T-helper 1 cell treated with Interleukin-12 subunit alpha and Interleukin-12 subunit beta and Interleukin-4 antibody, amounts not matched to agents 30 μg/mL and 1 μg/mL, for 36 hours (primary cell): ENCODE data around the gene CLDN1.
"Not testable (repeated sequence)": the region's sequence is repeated elsewhere in the genome, so short reads cannot be mapped to it uniquely, and the experiment has no call there.

Experiments used
- H3K27ac Mint-ChIP-seq: one replicate; pipeline ENCODE4 v1.8.0; 2021; ENCODE audit warnings: mild to moderate bottlenecking, mixed read lengths
- H3K27me3 Mint-ChIP-seq: one replicate; pipeline ENCODE4 v1.8.0; 2021; ENCODE audit warnings: low read depth, mixed read lengths
- H3K36me3 Mint-ChIP-seq: one replicate; pipeline ENCODE4 v1.8.0; 2021; ENCODE audit warnings: low read depth, mixed read lengths
- H3K4me1 Mint-ChIP-seq: one replicate; pipeline ENCODE4 v1.8.0; 2021; ENCODE audit warnings: low read depth, mixed read lengths
- H3K4me3 Mint-ChIP-seq: one replicate; pipeline ENCODE4 v1.8.0; 2021; ENCODE audit warnings: mild to moderate bottlenecking, moderate library complexity, mixed read lengths
- H3K9me3 Mint-ChIP-seq: one replicate; pipeline ENCODE4 v1.8.0; 2021; ENCODE audit warnings: mixed read lengths

CLDN1 gene

DNA sequence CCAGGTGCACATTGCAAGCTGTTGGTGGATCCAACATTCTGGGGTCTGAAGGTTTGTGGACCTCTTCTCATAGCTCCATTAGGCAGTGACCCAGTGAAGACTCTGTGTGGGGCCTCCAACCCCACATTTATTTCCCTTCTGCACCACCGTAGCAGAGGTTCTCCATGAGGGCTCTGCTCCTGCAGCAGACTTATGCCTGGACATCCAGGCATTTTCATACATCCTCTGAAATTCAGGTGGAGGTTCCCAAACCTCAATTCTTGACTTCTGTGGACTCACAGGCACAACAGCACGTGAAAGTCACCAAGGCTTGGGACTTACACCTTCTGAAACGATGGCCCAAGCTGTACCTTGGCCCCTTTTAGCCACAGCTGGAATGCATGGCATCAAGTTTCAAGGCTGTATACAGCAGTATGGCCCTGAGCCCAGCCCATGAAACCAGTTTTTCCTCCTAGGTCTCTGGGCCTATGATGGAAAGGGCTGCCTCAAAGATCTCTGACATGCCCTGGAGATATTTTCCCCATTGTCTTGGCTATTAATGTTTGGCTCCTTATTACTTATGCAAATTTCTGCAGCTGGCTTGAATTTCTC, 30.2 kb downstream of the CLDN1 start:
- H3K36me3 Mint-ChIP-seq, result no peaks in the 10 kb centered on the region
- H3K27me3 Mint-ChIP-seq, result no peaks in the 10 kb centered on the region
- H3K4me3 Mint-ChIP-seq, result no peak overlapping the region
- peaks cover 19% of the 10 kb centered on the region for H3K9me3 Mint-ChIP-seq
- no peaks in the 10 kb centered on the region for H3K4me1 Mint-ChIP-seq
- no peak overlapping the region for H3K27ac Mint-ChIP-seq

DNA sequence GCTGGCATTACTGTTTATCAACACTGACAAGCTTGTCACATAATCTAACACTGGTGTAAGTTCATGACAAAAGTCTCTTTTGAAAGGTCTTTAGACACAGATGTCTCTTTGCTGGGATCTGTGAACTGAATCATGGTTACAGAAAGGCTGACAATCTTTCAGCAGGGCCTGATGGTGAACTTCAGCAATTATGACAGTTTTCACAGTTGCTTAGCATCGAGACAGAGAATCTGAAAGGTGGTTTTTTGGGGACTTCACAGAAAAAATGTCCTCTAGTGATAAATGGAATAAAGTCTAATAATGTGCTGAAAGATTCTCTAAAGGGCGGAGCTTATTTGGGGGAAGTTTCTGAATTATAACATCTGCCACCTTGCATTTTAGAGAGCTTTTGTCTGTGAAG, 32.3 kb downstream of the CLDN1 start:
- H3K27ac Mint-ChIP-seq, result no peak overlapping the region

DNA sequence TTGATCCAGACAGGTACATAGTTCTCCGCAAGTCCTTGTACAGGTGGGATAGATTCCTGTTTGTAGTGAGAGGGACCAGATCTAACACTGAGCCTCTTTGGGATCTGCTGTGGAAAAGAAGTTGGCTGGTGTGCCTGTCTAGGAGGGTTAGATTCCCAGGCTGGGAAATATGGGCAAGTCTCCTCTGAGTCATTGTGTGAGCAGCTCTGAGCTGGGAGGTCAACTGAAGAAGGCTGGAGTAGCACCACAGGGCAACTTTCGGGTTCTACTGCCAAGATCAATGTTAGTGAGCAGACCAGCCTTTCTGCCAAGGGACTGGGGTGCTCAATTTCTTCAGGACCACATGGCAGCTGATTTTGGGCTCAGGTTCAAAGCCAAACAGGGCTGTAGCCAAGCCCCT, 33.4 kb downstream of the CLDN1 start:
- Mint-ChIP-seq H3K27me3 (no peaks in the 10 kb centered on the region), H3K9me3 (peaks cover 35% of the 10 kb centered on the region), H3K36me3 (peaks cover 1% of the 10 kb centered on the region), H3K4me1 (no peaks in the 10 kb centered on the region), H3K27ac (no peak overlapping the region), H3K4me3 (no peak overlapping the region)

More for the DNA sequence above, 32.3 kb downstream of the CLDN1 start:
- no peak overlapping the region for H3K4me3 Mint-ChIP-seq
- H3K4me1 Mint-ChIP-seq, result no peaks in the 10 kb centered on the region
- H3K36me3 Mint-ChIP-seq, result peaks cover 1% of the 10 kb centered on the region
- H3K9me3 Mint-ChIP-seq, result peaks cover 29% of the 10 kb centered on the region
- no peaks in the 10 kb centered on the region for H3K27me3 Mint-ChIP-seq

DNA sequence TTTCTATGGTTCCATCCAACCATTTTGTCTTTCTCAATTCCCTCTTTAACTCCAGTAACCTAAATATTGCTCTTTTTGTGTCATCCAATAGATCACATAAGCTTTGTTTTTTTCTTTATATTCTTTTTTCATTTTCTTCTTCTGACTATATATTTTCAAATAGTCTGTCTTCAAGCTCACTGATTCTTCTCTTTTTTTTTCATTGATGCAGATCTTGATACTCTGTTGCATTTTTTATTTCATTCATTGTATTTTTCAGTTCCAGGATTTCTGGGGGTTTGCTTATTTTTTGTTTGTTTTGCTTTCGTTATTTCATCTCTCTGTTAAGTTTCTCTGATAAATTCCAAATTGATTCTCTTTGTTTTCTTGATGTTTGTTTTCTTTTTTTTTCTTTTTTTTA, 36.2 kb downstream of the CLDN1 start:
- Mint-ChIP-seq H3K27ac (no peak overlapping the region), H3K36me3 (peaks cover 1% of the 10 kb centered on the region), H3K9me3 (peaks cover 25% of the 10 kb centered on the region), H3K27me3 (no peaks in the 10 kb centered on the region), H3K4me3 (no peak overlapping the region), H3K4me1 (no peaks in the 10 kb centered on the region)

DNA sequence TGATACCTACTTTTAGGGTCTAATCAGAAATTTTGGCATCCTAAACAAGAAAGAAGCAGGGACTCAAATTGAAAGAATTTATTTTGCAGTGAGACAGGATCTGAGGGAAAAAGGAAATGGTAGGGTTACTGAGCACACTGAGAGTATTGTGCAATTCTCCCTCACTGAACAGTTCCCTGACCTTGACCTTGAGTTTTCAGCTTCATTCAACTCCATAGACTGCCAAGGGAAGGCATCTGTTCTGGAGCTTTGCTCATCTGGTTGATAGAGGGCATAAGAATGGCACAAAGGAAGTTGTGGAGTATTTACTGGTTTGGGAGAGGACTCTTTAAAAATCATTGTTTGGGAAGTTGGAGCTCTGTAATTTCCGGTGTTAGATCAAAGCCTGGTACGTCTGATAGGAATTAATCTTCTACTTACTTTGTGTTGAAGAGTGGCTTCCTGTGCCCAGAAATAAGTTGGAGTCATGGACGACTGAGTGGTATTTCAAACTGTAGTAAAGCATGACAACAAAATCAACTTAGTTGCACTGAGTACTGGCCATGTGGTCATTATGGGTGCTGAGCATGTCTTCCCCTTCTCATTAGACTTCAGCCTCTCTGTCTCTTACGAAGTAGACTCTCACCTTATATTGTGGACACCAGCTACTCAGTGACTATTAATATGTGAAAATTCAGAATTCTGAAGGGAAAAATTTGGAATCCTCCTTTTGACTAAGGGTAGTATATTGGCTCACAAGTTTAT, 40.8 kb downstream of the CLDN1 start:
- Mint-ChIP-seq H3K27me3 (no peaks in the 10 kb centered on the region), H3K36me3 (peaks cover 1% of the 10 kb centered on the region), H3K9me3 (peaks cover 16% of the 10 kb centered on the region), H3K27ac (no peak overlapping the region), H3K4me3 (no peak overlapping the region), H3K4me1 (no peaks in the 10 kb centered on the region)

DNA sequence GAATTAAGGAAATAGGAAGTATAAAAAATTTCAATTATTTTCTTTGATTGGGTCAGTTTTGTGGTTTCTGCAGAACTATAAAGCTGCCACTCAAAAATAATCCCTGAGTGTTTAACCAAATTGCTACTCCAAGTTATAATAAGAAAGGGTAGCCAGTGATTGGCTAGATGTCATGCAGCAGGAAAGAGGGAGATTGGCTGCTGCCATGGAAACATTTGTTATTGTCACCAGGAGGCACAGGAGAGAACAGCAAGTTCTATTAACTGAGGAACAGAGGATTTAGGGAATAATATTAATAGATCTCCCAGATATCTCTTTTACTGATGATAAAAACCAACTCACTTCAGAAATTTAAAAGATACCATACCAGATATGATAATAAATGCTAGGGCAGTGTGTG, 42.6 kb downstream of the CLDN1 start:
- H3K27ac Mint-ChIP-seq, result no peak overlapping the region
- no peaks in the 10 kb centered on the region for H3K4me1 Mint-ChIP-seq
- H3K27me3 Mint-ChIP-seq, result no peaks in the 10 kb centered on the region
- H3K9me3 Mint-ChIP-seq, result peaks cover 4% of the 10 kb centered on the region
- H3K36me3 Mint-ChIP-seq, result no peaks in the 10 kb centered on the region
- H3K4me3 Mint-ChIP-seq, result no peak overlapping the region

DNA sequence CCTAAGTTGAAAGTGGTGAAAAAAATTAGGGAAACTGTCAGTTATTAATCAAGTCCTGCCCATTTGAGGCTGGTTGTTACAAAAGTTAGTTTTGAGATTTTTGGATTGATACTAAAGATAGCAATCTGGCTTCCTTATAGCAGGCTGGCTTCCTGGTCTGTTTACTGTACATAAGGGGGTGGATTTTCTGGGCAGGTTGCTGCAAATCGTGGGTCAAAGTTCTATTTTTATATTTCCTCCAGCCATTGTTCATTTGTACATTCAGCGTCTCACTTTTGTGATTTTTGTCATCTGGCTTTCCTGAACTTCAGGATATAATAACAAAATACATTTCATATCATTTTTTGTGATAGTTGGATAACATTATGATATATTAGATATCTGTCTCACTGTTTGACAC, 49.5 kb downstream of the CLDN1 start:
- Mint-ChIP-seq H3K36me3 (no peaks in the 10 kb centered on the region), H3K4me3 (no peak overlapping the region), H3K27ac (no peak overlapping the region), H3K9me3 (no peaks in the 10 kb centered on the region), H3K27me3 (no peaks in the 10 kb centered on the region), H3K4me1 (no peaks in the 10 kb centered on the region)

DNA sequence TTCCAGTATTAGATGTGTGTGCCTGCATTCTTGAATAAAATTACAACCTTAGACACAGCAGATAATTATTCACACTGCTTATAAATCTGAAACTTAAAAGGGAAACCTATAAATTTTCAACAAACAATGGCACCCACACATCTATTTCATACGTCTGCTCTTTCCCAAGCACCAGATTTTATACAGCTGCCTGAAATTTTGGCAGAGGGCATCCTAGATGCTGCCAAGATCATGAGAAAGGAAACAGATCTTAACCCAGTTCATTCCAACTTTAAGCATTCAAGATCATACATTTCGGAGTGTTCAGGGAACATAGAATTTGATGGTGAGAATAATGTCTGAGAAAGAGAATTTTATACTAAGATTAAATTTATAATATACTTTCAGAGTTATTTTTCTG, 53.1 kb downstream of the CLDN1 start:
- Mint-ChIP-seq H3K9me3 (no peaks in the 10 kb centered on the region), H3K27ac (no peak overlapping the region), H3K27me3 (no peaks in the 10 kb centered on the region), H3K36me3 (no peaks in the 10 kb centered on the region), H3K4me3 (no peak overlapping the region), H3K4me1 (no peaks in the 10 kb centered on the region)

DNA sequence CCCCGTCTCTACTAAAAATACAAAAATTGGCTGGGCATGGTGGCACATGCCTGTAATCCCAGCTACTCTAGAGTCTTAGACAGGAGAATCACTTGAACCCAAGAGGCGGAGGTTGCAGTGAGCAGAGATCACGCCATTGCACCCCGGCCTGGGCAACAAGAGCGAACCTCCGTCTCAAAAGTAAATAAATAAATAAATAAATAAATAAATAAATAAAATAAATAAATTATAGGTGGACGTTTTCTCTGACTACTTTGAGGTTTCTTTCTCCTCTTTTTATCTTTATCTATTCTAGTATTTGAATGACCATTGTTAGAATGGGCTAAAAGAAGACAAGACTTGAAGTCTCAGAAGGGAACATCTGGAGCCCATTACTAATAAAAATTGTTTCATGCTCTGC, 54.8 kb downstream of the CLDN1 start:
- not testable (repeated sequence) for H3K27ac Mint-ChIP-seq, H3K4me3 Mint-ChIP-seq

DNA sequence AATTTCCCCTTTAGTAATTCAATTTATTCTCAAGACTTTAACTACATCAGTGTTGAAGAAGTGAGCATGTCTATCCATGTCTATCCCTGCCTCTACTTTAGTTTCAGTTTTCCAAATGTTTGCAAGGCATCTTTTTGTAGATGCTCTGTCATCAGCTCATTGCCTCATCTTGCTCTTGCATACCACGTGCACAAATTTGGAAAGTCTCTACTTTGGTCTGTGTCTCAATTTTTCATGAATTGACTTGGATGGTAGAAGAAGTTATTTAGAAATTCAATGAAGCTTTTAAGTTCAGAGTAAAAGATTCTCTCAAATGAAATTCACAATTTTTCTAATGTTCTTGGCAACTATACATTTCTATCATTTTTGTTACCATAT, 55.3 kb downstream of the CLDN1 start:
- Mint-ChIP-seq H3K9me3 (no peaks in the 10 kb centered on the region), H3K36me3 (no peaks in the 10 kb centered on the region), H3K27me3 (no peaks in the 10 kb centered on the region), H3K4me1 (no peaks in the 10 kb centered on the region), H3K4me3 (no peak overlapping the region), H3K27ac (no peak overlapping the region)

More for the DNA sequence above, 54.8 kb downstream of the CLDN1 start:
- H3K9me3 Mint-ChIP-seq, H3K27me3 Mint-ChIP-seq, H3K4me1 Mint-ChIP-seq, H3K36me3 Mint-ChIP-seq: not testable (repeated sequence)

DNA sequence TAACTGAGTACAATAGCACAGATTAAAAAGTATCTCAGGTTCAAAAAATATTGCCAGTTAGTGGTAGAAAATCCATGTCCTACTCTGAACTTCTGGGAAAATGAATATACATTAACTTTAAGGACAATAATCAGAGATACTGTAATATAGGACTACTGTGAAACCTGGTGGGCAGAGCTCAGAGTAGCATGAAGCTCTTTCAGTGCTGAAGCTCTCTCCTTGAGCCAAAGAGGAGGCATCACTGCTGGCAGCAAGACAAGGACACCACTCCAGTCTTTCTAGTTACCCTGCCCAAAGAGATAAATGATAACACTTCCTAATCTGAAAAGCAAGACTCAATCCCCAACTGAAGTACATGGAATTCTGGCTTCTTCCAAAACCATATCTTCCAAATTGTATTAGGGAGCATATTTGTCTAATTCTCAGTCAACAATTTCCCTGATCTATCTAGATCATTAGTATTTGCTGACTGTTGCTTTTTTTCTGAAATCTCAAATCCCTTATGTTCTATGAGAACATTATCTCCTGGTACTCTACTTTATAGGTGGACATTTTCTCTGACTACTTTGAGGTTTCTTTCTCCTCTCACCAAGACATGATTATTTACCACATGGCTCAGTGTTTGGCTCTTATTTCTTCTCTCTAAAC, 55.9 kb downstream of the CLDN1 start:
- Mint-ChIP-seq H3K27ac (no peak overlapping the region), H3K9me3 (no peaks in the 10 kb centered on the region), H3K4me1 (no peaks in the 10 kb centered on the region), H3K27me3 (no peaks in the 10 kb centered on the region), H3K36me3 (no peaks in the 10 kb centered on the region), H3K4me3 (no peak overlapping the region)

DNA sequence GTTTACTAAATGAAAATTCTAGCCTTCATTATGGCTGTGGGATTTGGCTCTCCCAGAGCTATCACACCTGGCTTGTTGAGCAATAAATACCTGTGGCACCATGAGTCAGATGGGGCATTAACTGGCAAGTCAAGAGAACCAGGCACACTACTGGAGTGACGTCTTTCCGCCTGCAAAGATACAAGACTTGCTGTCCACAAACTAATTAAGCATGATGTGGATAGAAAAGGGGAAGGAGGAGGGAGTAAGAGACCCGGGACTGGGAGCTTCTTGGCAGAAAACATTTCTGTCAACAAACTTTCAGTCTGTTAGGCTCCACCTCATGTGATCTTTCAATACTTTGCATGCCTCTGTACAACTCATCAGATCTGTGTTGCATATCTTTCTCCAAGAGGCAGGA, 56.5 kb downstream of the CLDN1 start:
- H3K4me1 Mint-ChIP-seq, result no peaks in the 10 kb centered on the region
- H3K27ac Mint-ChIP-seq, result no peak overlapping the region
- no peaks in the 10 kb centered on the region for H3K27me3 Mint-ChIP-seq
- no peaks in the 10 kb centered on the region for H3K9me3 Mint-ChIP-seq
- H3K4me3 Mint-ChIP-seq, result no peak overlapping the region
- H3K36me3 Mint-ChIP-seq, result no peaks in the 10 kb centered on the region

DNA sequence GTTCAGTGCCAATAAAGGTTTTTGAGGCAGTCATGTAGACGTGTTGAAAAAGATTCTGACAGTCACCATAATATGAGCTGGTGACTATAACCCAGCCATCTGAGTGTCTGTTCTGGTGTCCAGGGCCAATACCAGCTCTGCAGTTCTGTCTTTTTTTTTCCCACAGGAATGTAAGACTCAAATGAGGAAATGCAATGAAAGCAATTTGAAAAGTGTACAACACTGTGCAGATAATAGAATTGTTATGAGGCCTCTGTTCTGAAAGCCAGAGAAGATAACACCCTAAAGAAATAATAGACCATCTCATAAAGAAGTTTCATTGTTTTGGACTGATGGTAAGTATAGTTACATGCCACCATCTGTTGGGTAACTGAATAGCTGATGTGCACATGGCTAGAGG, 57.1 kb downstream of the CLDN1 start:
- Mint-ChIP-seq H3K4me1 (no peaks in the 10 kb centered on the region), H3K27me3 (no peaks in the 10 kb centered on the region), H3K27ac (no peak overlapping the region), H3K4me3 (no peak overlapping the region), H3K36me3 (no peaks in the 10 kb centered on the region), H3K9me3 (no peaks in the 10 kb centered on the region)

DNA sequence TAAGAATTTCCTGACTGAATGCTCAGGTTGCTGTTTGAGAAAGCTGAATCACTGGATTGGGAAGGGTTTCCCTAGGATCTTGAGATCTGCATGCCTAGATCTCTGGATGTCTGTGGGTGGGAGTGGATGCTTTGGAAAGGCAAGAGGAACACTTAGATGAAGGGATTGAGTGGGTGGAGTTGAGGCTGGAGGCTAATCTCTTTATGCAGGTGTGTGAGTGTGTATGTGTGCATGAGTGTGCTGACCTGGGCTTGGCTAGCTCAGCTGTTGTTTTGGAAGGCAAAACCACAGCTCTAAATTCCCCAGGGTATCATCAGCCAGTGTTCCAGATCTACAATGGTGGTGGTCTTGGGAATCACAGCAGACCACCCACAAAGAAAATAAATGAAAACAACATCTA, 60.5 kb downstream of the CLDN1 start:
- no peak overlapping the region for H3K4me3 Mint-ChIP-seq
- H3K36me3 Mint-ChIP-seq, result no peaks in the 10 kb centered on the region
- no peaks in the 10 kb centered on the region for H3K27me3 Mint-ChIP-seq
- H3K4me1 Mint-ChIP-seq, result no peaks in the 10 kb centered on the region
- no peaks in the 10 kb centered on the region for H3K9me3 Mint-ChIP-seq
- no peak overlapping the region for H3K27ac Mint-ChIP-seq

DNA sequence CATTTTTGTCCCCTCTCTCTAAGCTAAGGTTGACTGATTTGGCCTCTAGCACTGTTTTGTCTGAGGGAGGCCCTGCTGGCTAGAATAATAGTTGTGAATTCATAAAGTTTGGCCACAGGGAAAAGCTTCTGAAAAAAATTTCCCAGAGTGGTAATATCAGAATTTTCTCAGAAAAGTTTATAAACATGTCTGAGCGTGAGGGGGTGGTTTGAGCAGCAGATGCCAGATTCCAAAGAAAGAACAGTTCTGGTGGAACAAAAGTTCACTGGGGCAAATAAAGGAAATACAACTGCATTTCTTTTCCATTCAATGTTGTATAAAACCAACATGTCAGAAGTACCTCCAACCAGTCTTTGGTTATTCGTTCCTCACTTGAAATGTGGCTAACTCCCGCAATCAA, 61.2 kb downstream of the CLDN1 start:
- no peaks in the 10 kb centered on the region for H3K9me3 Mint-ChIP-seq
- H3K4me1 Mint-ChIP-seq, result no peaks in the 10 kb centered on the region
- H3K4me3 Mint-ChIP-seq, result no peak overlapping the region
- H3K36me3 Mint-ChIP-seq, result no peaks in the 10 kb centered on the region
- no peaks in the 10 kb centered on the region for H3K27me3 Mint-ChIP-seq
- H3K27ac Mint-ChIP-seq, result no peak overlapping the region
